GM18526 (cell line): ENCODE results near the gene SUPT4H1.
A peak's percentile ranks its signal among the peaks of the same experiment; 100 is the strongest.

Experiments
- POLR2A ChIP-seq: IDR thresholded peaks from 3 replicates; pipeline ENCODE4 v1.6.1; 2011; ENCODE audit not compliant: insufficient read length; ENCODE audit errors: extremely low read depth

The SUPT4H1 gene

GRCh38 chr17:58356231-58356630 is 4.2 kb upstream of the SUPT4H1 start:
- no peak for TF ChIP-seq POLR2A

- TF ChIP-seq POLR2A, result no peak
These were observed 2.7 kb upstream of the SUPT4H1 start for GRCh38 chr17:58354541-58355216.

GRCh38 chr17:58353389-58353825 is 1.4 kb upstream of the SUPT4H1 start:
- no peak for TF ChIP-seq POLR2A

DNA sequence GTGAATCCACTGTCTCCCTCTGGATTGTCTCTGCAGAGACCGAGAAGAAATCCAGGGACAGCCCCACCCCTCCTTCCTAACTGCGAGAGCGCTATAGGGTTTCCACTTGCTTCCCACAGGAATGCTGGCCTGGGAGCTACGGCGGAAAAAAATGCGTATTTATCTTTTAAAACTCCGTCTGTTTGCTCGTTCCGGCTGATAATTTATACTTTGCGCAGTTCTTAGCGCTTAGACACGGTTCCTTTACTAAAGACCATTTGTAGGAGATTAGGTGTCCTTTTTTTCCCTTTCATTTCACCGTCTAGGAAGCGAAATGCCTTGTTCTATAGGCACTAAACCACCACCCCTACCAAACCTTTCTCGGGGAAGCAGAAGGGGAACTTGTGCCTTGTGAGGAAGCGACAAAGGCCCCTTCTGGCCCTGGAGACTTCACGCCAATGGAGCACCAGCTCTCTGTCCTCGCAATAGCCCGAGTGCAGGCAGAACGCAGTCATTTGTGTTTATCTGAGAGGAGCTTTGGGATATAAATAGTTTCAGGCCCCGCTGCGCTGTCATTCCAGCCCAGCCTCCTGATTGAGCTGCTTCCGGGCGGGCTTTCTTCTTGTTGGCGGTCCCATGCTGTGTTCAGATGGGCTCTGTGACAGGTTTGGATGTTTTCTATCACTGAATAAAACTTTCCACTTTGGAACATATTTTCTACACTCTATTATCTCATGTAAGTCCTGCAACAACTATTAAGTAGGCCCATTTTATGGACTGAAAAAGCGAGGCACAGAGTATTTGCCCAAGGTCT is 791 bp upstream of the SUPT4H1 start:
- no peak for TF ChIP-seq POLR2A

- no peak for TF ChIP-seq POLR2A
These were observed 819 bp downstream of the SUPT4H1 start for GRCh38 chr17:58351182-58351581.

- no peak for TF ChIP-seq POLR2A
These were observed 4.0 kb downstream of the SUPT4H1 start for GRCh38 chr17:58348038-58348437.

DNA sequence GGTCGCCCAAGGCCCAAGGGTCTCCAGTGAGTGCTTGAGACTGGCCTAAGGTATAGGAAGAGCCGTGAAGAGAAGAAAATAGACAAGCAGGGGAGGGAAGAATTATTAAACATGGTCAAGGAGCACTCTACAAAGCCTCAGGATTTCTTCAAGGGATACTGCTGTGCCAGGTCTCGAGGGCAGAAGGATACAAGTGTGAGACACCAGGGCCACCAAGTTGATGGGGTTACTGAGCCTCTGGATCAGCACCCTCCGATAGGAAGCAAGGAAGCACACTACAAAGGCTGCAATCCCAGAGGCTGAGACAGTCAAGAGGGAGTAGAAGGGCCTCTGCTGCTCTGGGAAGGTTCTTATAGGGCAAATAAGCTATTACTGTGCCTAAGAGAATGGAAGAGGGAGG is 6.5 kb downstream of the SUPT4H1 start:
- TF ChIP-seq POLR2A, result no peak

DNA sequence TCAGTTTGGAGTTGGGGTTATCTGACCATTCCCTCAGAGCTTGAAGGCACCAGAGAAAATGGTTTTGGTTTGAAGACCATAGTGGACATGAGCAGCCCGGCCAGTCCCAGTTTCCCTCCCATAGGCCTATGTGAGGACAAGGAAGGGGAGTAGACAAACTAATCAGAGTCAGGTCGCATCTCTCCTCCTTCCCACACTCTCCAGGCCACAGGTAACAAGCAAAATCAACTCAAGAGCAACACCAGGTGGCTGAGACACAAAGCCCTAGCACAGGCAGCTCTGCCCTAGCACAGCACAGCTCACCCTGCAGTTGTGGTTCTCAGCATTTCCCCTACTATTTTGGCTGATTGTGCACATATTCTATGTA is 7.2 kb downstream of the SUPT4H1 start:
- no peak for TF ChIP-seq POLR2A

GRCh38 chr17:58344047-58344790 is 7.8 kb downstream of the SUPT4H1 start:
- TF ChIP-seq POLR2A, result peak; percentile 58

DNA sequence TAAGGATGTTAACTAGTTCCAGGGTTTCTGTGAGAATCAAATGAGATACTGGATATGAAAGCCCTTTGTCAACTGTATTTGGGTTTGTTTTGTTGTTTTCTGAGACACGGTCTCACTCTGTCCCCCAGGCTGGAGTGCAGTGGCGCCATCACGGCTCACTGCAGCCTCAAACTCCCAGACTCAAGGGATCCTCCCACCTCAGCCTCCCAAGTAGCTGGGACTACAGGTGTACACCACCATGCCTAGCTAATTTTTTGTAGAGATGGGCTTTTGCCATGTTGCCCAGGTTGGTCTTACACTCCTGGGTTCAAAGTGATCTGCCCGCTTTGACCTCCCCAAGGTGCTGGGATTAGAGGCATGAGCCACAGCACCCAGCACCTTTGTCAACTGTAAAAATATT is 8.9 kb downstream of the SUPT4H1 start:
- TF ChIP-seq POLR2A, result no peak

- no peak for TF ChIP-seq POLR2A
These were observed 10.0 kb downstream of the SUPT4H1 start for GRCh38 chr17:58341861-58342475.

GRCh38 chr17:58340405-58340876 is 11.6 kb downstream of the SUPT4H1 start:
- TF ChIP-seq POLR2A, result no peak

DNA sequence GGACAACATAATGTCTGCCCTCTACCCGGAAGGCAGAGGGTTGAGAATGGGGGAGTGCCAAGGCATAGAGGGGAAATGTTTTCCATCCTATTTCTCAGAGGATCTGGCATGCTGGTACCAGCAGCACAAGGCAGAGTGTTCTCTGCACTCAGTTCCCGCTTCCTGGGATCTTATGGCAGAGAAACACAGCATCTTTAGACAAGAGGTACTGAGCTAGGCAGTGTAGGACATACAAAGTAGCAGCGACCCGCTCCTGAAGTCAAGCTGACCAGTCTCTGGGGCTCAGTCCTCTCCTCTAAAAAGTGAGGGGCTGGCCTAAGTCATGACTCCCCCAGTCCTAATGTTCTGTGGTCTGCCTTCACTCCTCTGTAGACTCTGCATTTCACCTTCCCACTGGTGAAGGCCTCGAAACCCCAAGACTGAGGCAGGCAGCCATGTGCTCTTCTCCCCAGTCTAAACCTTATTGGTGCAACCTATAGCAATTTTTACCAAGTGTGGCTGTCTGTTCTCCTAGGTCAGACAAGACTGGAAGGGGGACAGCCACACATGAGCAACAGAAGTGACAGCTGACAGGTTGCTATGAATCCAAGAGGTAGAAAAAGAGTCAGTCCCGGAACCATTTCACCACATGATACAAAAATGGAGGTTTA is 12.1 kb downstream of the SUPT4H1 start:
- TF ChIP-seq POLR2A, result no peak

- no peak for TF ChIP-seq POLR2A
These were observed 12.9 kb downstream of the SUPT4H1 start for GRCh38 chr17:58338841-58339754.
